Measurements from ENCODE around the gene CTAGE15.
"Not testable (repeated sequence)": the region's sequence is repeated elsewhere in the genome, so short reads cannot be mapped to it uniquely, and the experiment has no call there.

Gene CTAGE15, protein sequence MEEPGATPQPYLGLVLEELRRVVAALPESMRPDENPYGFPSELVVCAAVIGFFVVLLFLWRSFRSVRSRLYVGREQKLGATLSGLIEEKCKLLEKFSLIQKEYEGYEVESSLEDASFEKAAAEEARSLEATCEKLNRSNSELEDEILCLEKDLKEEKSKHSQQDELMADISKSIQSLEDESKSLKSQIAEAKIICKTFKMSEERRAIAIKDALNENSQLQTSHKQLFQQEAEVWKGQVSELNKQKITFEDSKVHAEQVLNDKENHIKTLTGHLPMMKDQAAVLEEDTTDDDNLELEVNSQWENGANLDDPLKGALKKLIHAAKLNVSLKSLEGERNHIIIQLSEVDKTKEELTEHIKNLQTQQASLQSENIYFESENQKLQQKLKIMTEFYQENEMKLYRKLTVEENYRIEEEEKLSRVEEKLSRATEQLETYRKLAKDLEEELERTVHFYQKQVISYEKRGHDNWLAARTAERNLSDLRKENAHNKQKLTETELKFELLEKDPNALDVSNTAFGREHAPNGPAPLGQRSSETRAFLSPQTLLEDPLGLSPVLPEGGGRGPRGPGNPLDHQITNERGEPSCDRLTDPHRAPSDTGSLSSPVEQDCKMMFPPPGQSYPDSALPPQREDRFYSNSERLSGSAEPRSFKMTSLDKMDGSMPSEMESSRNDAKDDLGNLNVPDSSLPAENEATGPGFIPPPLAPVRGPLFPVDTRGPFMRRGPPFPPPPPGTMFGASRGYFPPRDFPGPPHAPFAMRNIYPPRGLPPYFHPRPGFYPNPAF

DNA sequence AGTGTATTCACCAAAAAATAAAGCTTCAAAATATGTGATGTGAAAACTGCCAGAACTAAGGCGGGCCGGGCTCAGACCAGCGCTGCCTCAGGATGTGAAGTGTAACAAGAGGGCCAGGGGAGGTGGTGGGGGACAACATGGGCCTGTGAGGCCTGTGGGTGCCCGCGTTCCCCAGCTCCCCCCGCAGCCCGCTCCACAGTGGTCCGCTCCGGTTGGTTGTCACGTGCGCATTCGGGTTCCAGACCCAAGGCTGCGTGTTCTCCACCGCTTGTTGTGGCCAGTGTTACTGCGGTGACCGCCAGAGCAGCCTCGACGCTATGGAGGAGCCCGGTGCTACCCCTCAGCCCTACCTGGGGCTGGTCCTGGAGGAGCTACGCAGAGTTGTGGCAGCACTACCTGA is at the start of gene CTAGE15:
CTAGE15 (plus strand) TSS at position 301 of the 400 bp plus-strand sequence; CDS start at position 318, 17 bp downstream.
- not testable (repeated sequence) for DNase-seq

DNA sequence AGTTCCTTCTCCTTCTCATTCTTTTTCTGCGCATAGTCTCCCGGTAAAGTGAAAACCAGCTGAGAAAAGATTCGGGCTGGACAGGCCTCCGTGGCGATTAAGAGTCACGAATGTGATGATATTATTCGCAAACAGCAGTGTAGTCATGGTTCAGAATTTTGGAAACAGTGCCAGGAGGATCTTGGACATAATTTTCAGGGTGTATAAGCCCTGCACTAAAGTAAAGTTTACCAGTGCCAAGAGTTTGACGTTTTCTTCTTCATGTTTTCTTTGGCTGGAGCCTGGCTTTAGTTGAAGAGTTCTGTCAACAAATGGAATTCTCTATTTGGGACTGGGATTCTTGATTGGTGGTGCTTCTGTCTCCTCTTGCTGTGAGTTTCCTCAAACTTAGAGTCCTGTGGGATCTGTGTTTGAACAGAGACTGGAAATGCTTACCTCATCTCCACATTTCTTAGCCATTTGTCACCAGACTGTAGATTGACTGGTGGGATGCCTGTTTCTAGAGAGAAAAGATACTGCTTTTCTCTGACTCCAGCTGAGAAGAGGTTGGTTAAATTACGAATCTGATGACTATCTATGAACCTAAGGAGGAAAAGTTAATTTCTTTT is 49.2 kb upstream of the CTAGE15 start:
- DNase-seq: not testable (repeated sequence)

DNA sequence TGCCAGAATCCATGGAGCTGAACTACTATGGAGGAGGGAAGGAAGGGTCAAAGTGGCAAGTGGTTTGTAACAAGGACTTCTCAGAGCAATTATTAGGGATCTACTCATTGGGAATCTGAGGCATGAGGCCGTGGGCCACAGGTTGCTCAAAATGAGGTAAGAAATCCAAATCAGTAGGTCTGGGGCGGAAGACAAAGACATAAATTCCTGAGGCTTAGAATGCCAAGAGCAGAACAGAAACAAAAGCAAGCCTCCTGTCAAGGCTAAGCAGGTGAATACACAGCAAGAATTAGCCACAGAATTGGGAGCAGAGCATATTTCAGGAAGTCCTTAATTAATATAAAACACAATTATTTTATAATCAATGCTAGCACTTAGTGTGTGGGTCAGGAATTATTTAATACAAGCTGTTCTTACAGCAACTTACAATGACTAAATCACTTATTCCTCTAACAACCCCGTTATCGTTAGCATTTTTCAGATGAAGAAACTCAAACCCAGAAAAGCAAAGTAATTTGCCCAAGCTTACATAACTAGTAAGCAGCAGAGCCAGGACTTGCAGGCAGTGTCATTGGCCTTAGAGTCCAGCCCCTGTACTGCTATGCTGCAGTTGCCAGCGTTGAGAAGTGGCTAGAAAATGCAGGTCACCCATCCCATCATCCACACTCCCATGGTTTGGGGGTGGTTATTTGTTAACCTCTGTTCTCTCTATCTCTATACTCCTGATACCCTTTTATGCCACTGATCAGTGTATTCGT is 40.3 kb upstream of the CTAGE15 start:
- not testable (repeated sequence) for DNase-seq

DNA sequence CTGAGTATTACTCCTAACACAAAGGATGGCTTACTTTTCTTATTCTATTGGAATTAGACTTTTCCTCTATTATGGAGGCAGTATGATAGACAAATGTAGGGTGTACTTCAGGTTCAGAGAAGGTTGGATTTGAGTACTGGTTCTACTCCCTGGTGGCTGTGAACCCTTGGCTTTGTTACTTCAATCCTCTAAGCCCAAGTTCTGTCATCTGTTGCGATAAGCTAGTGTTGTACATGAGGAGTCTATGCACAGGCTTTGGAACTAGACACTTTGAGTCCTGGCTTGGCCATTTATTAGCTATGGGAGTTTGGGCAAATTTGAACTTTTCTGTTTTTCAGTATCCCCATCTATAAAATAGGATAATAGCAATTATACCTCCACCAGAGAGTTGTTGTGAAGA is 39.7 kb upstream of the CTAGE15 start:
- DNase-seq: not testable (repeated sequence)

DNA sequence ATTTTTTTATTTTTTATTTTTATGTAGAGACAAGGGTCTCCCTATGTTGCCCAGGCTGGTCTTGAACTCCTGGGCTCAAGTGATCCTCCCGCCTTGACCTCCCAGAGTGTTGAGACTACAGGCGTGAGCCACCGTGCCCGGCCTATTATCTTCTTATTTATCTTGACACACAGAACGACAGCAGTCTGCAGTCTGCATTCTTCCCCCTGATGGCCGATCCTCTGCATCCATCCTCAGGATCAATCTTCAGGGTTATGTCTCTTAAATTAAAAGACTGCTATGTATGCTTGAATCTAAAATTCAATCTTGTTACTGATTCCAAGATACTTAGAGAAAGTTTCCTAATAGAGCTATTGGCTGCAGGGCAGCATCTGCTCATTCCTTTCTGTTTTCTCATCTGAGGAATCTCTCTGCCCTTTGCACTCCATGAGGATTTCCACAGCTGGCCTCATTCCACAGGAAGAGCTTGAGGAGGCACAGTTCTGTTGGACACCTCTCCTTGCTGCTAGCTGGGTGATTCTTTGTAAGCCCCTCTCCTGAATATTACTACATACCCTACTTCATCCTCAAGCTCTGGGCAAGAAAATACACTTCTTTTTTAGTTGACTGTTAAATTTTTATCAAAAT is 38.3 kb upstream of the CTAGE15 start:
- DNase-seq: not testable (repeated sequence)

DNA sequence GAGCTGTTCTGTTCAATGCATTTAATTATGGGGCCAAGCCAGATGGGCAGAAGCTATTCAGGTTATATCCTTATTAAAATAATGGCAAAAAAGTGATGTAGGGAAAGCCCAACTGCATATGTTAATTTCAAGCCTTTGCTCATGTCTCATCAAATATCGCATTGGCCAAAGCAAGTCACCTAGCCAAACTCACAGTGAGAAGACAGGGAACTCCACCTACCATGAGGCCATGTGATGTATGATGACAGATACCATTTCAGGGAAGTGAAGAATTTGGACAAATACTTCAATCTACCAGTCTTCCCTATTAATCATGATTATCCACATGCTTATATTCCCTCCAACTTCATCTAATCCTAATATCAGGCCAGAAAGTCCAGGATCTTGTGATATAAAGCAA is 35.2 kb upstream of the CTAGE15 start:
- not testable (repeated sequence) for DNase-seq

DNA sequence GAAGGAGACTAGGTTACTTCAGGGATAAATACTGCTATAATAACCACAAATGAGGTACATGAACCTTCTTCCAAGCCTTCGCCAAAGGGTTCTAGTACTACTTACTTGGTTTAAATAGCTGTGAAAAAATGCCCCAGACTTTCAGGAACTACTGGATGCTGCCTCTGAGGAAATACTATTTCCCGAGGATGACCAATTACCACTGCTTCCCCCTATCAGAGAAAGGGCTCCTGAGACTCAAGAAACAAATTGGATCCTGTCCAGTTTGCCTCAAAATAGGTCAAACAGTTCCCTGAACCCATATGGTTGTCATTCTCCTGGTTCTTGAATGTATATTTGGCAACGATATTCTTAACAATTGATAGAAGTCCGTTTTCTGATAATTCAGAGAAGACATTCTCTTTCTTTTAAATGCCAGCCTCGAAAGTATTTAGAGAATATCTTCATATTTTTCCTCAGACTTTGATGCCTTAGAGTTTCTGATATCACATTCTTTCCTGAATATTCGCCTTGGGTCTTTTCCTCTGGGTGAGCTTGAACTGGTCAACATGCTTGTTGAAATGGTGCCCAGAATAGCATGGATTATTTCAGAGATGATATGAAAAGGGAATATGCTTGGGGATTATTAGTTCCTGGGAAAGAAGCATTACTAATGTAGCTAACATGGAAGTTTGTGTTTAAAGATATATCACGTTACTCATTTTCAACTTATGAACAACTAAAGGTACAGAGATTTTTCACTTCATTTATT is 28.1 kb upstream of the CTAGE15 start:
- DNase-seq: not testable (repeated sequence)

DNA sequence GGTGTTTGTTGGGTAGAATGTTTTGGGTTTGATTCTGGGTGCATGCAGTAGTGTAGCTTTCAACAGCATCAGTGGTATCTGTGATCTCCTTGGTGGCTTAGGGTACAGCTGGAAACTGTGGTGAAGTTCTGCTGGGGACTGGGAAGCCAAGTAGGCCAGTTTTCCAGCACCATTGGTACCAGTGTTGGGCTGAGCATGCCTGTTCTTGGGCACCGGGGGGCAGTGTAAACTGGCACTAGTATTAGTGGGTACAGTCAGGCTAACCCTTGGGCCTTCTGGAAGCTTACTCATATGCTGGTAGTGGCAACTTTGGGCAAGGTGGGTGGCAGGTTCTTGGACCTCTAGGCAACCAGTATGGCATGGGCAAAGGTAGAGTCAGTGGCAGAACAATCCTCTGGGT is 15.6 kb upstream of the CTAGE15 start:
- not testable (repeated sequence) for DNase-seq

DNA sequence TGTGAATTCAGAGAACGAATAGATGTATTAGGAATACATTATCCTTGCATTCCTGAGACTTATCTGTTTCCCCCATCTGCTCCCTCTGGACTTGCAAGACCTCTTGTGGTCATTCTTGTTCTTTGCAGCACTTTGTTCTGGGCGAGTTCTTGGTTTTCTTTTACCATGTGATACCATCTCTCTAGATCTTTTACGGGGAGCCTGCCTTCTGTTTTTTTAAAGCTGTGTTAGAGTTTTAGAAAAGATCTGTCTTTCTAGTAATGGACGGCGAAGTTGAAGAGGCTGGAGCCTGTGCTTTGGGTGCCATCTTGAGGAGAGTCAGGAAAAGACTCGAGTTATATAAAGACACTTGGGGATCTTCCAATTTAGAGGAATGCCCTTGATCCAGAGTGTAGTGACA is 8.3 kb upstream of the CTAGE15 start:
- not testable (repeated sequence) for DNase-seq

DNA sequence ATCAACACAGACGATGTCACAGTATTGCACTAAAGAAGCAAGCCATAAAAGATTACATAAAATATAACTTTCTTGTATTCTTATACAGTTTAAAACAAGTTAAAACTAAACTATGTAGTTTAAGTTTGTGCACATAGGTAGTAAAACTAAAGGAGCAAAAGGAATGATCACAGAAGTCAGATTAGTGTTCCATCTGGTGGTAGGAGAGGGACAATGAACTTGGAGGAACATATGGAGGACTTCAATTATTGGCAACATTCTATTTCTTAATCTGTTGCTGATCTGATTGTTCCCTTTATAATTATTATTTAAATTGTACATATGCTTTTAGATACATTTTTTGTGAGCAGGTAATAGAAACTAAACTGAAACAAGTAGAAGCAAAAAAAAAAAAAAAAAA is 5.6 kb upstream of the CTAGE15 start:
- not testable (repeated sequence) for DNase-seq

DNA sequence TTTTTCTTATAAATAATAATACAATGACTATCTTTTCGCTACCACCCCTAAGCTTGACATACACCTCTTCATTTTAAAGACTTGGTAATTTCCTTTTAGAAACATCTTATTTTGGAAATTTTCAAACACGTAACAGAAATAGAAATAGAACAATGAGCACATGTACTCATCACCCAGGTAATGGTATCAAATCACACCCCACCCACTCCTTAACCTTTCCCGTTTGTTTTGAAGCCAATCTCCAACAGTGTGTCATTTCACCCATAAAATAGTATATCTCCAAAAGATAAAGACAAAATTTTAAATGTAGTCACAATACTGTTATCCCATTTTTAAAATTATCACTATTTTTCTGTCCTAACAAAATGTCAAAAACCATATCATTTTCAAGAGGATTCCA is 16.6 kb downstream of the CTAGE15 start:
- DNase-seq: not testable (repeated sequence)

DNA sequence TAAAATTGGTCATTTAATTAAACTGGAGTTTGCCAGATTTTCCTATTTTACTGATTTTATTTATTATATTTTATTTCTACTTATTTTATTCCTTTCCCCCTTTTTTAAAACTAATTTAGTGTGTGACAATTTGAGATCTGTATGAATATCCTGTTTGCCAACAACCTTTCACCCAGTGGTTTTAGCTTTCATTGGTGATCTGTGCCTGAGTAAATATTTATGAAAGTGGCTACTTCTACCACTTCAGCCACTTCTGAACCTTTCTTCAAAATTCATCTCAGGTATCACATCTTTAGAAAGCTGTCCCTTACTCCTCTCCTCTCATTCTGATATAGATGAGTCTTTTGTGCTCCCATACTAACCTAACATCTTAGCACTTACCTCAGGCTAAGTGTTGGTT is 18.3 kb downstream of the CTAGE15 start:
- not testable (repeated sequence) for DNase-seq

DNA sequence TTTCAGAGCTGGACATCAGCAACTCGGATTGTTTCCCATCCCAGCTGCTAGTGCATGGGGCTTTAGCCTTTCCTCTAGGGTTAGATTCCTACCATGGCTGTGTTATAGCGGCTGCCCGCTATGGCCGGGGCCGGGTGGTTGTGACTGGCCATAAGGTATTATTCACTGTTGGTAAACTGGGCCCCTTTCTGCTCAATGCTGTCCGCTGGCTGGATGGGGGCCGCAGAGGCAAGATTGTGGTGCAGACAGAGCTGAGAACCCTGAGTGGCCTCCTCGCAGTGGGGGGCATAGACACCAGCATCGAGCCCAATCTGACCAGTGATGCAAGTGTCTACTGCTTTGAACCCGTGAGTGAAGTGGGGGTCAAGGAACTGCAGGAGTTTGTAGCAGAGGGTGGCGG is 26.5 kb downstream of the CTAGE15 start:
- DNase-seq: not testable (repeated sequence)

DNA sequence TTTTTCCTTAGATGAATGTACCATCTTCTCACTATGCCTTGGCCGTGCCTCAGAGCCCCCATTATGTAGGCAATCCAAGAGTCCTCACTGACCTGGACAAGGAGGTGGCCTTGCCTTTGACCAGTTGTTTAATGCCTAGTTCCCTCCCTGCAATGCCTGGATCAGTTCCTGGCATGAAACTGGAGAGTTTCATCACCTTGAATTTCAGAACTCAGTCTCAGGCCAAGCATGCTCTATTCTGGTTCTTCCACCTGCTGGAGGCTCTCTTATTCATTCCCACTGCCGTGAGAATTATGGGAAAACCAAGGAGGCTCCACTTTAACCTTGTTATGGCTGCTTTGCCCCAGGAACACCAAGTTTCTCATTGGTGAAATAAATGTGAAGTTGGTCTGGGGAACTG is 31.9 kb downstream of the CTAGE15 start:
- not testable (repeated sequence) for DNase-seq

DNA sequence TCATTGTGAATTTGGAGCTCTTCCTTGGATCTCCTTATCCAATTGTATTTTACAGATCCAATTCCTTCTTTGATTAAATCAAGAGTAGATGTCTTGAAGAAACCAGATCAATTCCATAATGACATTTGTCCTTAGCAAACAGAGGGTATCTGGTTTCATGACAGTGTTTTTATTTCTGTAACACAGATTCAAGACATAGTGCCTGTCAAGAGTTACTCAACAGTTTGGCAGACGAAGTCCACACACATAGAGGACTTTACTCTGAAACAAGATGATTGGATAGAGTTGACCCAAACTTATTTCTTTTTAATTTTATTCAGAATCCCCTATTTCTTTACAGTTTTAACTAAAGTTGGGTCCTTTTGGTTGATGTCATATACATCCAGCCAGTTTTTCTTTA is 34.5 kb downstream of the CTAGE15 start:
- DNase-seq: not testable (repeated sequence)

DNA sequence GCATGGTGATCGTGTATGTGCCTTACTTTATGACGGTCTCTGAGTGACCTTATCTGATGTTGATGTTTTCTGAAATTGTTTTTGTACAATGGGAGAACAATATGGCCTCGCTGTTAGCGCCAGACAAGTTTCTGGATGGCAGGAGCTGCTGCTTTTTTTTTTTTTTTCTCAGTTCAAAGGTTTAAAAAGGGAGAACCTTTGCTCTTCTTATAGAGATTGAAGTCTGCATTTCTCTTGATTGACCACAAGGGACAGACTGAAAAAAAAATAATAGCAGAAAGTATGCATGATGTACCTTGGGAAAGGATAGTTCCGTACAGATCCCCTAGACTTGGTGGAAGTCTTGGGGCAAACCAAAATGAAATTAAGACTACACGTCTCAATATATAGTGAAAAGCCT is 43.9 kb downstream of the CTAGE15 start:
- DNase-seq: not testable (repeated sequence)

DNA sequence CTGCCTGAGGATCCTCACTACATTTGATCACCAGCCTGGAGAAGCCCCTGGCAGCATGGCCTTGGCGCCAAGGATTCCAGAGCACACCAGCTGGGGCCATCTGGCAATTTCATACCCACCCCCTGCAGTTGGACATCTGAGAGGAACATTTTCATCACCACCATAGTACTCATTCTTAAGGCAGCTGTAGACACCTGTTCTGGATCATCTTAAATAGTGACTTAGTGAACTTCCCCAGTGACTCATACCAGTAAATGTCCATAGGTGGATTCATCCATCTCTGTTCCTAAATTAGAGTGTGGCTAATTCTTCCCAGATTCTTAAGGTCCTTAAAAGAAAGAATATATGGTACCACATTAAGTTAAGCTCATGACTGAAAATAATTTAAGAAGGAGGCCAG is 45.6 kb downstream of the CTAGE15 start:
- not testable (repeated sequence) for DNase-seq

DNA sequence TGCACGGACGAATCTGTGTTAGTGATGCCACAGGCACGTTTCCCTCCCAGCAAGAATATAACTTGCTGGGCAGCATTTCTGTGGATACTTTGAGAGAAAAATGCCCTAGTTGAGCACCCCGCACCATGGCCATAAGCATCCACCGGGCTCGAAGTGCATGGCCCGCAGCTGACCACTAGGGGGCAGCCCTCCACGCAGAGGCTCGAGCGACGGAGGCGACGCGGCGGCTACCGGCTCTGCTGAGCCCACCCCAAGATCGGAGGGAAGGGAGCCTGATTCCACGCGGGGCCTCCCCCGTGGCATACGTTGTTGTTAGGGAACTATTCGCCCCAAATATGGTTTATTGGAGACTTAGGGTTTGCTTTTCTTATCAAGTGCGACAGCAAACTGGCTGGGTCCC is 48.5 kb downstream of the CTAGE15 start:
- not testable (repeated sequence) for DNase-seq

DNA sequence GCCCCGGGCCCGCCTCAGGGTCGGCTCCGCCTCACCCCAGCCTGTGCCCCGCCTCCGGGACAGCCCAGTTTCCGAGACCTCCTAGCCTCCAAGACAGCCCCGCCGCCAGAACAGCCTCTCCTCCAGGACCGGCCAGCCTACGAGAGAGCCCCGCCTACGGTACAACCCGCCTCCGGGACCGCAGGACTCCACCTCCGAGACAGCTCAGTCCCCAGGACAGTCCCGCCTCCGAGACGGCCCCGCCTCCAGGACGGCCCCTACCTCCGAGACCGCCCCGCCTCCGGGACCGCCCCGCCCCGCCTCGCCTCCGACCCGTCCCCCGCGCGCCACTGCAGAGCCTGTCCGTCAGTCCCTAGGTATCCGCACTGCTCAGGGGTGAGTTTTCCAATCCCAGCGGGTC is 49.0 kb downstream of the CTAGE15 start, which contains the start of gene TCAF2:
TCAF2 (plus strand) TSS at position 329 of the 400 bp plus-strand sequence.
- not testable (repeated sequence) for DNase-seq

DNA sequence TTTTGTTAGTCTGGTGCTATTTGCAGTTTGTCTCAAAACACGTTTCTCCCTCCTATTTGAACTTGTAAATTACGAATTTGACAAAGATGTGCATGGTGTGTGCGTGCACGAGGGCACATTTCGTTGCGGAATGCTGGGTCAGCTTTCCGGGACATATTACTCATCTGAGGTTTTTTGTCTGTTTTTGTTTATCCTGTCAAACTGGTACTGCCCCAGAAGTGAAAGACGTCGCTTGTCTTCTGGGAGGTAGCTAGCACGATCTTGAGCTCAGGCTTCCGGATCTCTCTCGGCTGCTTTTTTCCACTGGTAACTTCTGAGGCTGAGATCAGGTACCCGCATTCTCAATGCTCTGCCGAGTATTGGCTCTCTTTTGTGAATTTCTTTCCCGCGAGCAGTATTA is 49.6 kb downstream of the CTAGE15 start:
- not testable (repeated sequence) for DNase-seq

DNA sequence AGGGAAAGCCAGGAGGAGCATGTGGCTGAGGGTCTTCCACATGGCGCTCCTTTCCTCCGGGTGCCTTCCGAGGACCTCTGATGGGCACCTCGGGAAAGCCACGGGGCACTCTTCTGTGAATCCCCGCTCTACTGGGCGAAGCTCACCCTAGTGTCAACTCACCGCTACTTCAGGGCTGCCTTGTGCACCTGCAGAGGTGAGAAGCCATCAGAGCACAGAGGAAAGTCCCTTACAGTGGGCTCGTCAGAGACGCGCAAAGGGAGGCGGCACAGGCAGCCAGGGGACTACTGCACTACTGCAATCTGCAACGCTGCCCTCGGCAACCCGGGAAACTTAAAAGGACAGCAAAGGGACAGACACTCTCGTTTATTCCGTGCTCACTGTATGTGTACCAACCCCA is 50.5 kb downstream of the CTAGE15 start:
- not testable (repeated sequence) for DNase-seq

Data from GF-D8 (cell line).